Myocyte (in vitro differentiated cells): ENCODE measurements around the gene SPSB4. TPM values are rescaled to one million over a fixed set of nuclear protein-coding genes. Genes with fewer than 3 reads are reported as not detected.

Experiments used
- DNase-seq: peaks from one replicate; pipeline ENCODE4 v3.0.0-alpha.2; 2012; ENCODE audit warnings: low read depth
- total RNA-seq: library from RNA; depleted of rRNA; stranded (reverse); fragments of >200 nt; gene quantifications from 2 replicates; pipeline ENCODE4 v1.2.3, GENCODE V29; 2014

The SPSB4 gene
- total RNA-seq, 1 donor from 2014 or later, result 1.4 TPM

GRCh38 chr3:141093971-141094684 lies 43.0 kb downstream of the SPSB4 start:
- peak; percentile 63 for DNase-seq

- DNase-seq, result peak; percentile 97
These were observed 43.8 kb downstream of the SPSB4 start for GRCh38 chr3:141094790-141095545.

- no peak for DNase-seq
These were observed 44.4 kb downstream of the SPSB4 start for GRCh38 chr3:141095546-141095937.

GRCh38 chr3:141096164-141096563 lies 45.0 kb downstream of the SPSB4 start:
- DNase-seq, result no peak

DNA sequence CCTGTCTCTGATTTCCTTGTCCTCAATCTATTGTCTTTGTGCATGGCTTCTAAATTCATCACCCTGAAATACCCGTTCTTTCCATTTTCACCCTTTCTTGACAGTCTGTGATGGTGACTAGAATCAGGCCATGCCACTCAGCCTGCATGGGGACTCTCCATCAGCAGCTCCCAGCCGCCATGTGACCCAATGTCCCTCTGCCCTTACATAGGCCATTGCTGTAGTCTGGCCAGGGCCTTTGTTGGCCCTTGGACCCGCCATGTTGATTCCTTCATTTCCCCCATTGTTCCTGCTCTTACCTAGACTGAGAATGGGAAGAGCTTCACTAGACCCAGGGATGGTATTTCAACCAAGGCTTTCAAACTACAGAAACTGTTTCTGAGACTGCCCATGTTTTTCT lies 45.8 kb downstream of the SPSB4 start:
- DNase-seq, result no peak

DNA sequence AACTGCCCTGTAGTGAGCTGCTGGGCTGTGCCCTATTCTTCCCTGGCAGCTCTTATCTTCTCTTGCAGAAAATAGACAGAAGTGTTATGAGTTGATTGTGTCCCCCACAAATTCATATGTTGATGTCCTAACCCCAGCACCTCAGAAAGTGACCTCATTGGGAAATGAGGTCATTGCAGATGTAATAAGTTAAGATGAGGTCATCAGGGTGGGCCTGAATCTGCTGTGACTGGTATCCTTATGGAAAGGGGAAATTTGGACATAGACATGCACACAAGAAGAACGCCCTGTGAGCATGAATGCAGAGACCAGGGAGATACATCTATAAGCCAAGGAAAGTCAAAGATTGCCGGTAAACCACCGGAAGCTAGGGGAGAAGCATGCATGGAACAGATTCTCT lies 49.0 kb downstream of the SPSB4 start:
- DNase-seq, result no peak

DNA sequence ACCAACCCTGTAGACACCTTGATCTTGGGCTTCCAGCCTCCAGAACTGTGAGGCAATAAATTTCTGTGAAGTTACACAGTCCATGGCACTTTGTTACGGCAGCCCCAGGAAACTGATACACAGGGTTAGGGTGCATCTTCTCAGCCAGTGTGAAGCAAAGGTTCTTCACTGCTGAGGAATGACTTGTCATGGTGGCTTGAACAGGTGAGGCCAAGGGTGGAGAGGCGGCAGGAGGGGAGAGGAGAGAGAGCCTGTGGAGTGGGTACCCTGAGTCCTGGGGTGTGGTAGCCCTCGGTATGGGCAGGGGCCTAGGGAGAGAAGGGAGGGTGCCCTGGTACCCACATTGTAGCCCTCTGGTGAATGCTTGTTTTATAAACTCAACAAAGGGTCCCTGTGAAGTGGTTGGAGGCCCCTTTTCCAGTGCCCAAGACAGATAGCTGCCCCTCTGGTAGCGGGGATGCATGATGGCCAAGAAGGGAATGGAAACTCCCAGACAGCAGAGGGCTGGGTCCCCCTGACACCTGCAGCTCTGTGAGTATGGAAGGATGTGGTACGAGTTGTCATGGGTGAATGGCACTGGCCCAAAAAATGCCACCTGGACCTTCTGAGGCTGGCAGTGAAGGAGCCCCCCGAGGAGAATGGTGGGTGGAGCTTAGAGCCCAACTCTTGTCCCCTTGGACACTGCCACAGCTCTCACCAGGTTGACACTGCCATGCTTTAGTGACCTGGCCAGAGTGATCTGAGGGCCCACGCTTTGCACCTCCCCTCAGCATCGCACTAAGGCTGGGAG lies 49.6 kb downstream of the SPSB4 start:
- no peak for DNase-seq

- no peak for DNase-seq
These were observed 51.2 kb downstream of the SPSB4 start for GRCh38 chr3:141102372-141102771.

DNA sequence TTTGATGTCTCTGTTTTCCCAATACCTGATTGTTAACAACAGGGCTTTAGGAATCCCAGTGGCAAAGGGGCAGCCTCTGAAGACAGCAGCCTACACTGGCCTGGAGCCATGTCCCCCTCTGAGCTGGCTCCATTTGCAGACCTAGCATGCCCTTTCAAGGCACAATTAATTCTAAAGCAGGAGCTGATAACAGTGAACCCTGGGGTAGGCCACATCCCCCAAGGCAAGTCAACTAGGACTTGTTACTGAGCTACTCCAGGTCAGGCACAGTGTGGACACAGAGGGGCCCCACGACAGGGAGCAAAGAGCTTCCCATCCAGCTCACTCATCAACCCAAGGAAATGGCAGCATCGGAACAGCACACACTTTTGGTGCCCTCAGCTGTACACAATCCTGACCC lies 51.9 kb downstream of the SPSB4 start:
- no peak for DNase-seq

DNA sequence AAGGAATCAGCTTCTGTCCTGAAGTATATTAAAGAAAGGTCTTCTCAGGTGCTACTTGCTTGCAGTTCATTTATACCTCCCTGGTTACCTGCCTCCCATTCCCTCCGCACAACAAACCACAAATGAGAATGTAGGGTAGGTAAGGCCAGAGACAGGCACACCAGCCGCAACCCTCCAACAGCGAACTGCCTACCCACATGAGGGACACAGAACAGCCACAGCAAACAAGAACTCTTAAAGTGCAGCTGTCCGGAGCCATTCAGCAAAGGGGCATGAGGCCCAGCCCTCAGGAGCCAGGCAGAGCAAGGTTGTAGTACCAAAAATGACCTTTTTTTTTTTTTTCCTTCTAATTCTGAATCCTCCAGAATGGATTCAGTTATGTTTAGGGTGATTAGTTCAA lies 52.4 kb downstream of the SPSB4 start:
- peak; percentile 47 for DNase-seq

DNA sequence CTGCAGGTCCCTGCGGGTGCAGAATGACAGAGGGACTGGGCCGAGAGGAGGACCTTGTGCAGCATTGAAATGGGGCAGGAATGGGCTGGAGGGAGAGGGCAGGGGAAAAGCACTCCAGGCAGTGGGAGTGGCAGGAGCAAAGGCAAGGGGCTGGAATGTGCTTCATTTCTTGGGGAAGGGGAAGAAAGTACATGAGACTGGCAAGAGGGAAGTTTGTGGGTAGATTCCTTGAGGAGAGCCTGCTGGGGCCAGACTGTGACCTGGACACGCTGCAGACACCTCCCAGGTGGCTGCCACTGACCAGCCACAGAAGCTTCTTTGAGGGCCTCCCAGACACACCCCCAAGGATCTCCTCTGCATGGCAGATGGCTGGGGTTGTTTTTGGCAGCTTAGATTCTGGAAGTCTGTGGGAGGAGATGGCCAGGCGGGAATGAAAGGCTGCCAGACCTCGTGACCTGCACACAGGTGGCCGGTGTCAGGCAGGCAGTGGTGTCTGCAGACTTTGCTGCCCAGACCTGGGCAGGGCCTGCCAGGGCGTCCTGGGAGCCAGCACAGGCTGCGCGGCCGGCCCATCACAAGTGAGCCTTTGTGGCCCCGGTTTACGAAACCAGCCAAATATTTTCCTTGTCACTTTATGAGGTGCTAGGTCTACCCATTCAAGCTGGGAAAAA lies 53.1 kb downstream of the SPSB4 start:
- peak; percentile 68 for DNase-seq

DNA sequence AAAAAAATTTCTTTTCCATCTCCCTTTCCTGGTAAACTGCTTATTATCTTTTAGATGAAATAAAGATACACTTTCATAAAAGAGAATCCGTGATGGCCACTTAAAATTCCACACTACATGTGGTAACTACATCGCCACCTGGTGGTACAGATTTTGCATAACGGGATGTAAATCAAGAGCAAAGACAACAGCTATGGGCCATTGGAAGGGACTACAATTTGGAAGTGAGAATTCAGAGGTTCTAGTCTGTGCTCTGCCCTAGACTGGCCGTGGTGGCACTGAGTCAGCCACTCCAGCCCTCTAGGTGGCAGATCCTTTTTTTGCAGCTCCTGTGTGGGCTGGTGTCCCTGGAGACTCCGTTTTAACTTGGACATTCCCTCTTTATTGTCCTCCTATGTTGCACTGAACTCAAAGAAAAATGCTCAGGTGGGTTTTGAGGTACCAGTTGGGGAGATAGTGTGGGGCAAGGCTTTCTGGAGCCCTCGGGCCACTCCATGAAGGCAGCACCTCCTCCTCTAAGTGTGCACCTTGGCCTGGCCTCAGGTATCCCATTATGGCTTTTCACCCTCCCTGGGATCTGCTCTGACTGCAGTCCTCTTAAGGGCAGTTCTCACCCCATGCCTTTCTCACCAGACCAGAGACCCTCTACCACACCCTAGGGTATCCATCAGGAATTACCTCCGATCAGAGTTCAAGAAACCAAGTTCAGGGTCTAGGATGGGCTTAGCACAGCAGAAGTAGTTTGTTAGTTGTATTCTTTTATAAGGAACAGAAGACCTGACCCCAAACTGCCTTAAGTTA lies 54.9 kb downstream of the SPSB4 start:
- peak; percentile 90 for DNase-seq

DNA sequence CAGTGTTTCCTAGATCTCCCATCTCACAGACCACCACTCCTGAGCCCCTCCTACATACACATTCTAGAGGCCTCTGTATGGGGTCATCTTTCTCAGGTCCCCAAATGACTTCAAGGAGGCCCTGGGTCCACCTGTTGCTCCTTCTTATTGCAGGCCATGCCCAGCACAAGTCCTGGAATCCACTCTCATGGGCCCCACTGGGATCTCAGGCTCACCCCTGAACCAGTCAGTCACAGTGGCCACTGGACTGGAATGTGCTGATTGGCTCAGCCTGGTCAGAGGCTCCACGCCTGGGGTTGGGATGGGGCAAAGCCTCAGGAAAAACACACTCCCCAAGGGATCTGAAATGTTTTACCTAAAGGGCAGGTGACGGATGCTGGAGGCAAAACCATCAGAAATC lies 55.7 kb downstream of the SPSB4 start:
- no peak for DNase-seq

GRCh38 chr3:141108039-141108438 lies 56.9 kb downstream of the SPSB4 start:
- no peak for DNase-seq

DNA sequence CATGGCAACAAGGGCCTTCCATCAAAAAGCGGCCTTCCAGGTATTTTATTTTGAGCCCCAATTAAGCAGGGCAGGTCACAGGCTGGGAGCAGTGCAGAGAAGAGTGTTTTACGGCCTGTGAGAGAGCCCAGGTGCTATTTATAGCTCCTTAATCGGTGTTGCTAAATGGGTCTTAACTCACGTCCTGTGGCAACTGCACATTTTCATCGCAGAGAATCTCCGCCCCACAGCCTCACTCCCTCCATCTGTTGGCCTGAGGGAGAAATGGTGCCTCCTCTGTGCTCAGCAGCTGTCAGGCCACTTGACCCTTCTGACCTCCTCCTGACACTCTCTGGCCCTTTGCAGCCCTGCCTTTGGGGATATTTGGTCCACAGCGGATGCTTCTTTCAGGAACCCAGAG lies 58.6 kb downstream of the SPSB4 start:
- peak; percentile 94 for DNase-seq

DNA sequence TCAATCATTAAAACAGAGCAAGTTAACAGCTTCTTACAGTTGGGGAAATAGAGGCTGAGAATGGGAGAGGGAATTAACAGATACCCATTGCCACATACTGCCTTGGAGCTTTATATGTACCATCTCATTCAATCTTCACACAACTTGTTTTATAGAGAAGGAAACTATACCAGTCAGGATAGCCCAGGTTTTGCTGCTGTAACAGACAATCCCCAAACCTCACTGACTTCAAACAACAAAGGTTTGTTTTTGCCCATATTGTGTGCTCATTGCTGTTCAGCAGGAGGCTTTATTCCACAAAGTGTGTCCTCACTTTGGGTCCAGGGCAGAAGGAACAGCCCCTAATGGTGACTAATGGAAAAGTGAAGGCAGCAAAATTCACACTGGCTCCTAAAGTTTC lies 59.2 kb downstream of the SPSB4 start:
- DNase-seq, result no peak

DNA sequence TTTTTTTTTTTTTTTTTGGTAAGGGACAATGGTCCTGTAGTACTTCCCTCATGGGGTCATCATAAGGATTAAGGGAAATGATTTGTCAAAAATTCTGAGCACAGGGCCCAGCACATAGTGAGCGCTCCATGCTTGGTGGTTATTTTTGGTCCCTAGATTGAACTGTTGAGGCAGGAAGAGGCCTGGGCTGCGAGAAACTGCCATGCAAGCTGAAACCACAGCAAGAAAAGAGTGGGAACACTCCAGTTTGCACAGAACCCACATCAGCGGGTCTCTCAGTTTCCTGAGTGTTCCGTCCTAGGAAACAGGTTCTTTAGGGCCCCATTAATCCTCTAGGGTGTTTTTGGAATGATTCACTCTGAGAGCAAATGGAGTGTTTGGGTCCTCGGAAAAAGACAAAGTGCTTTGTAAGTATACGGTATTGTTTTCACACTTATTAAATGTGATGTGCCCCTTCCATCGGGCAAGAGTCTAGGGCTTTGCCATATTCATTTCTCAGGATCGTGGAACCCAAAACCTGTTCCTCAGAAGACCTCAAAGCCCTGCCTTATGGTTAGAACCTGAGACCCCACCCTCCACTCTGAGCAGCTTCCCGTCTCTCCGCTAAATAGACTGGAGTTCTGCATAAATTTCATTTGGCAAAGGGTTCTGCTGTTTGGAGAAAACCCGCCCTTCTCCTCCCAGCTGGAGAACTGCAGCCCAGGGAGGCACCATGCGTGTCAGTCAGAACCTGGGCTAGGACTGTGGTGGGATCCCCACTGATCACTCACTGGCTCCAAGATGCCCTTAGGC lies 60.4 kb downstream of the SPSB4 start:
- no peak for DNase-seq

- peak; percentile 44 for DNase-seq
These were observed 61.6 kb downstream of the SPSB4 start for GRCh38 chr3:141112686-141113297.

DNA sequence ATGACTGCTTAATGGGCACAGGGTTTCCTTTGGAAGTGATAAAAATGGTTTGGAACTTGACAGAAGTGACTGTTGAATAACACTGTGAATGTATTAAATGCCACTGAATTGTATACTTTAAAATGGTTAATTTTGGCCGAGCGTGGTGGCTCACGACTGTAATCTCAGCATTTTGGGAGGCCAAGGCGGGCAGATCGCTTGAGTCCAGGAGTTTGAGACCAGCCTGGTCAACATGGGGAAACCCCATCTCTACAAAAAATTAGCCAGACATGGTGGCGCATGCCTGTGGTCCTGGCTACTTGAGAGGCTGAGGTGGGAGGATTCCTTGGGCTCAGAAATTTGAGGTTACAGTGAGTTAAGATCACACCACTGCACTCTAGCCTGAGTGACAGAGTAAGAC lies 62.5 kb downstream of the SPSB4 start:
- peak; percentile 43 for DNase-seq
